GM18526 (cell line): ENCODE measurements around the gene LILRB1.

ENCODE experiments used
- POLR2A ChIP-seq: IDR thresholded peaks from 3 replicates; pipeline ENCODE4 v1.6.1; 2011; ENCODE audit not compliant: insufficient read length; ENCODE audit errors: extremely low read depth

Gene LILRB1

DNA sequence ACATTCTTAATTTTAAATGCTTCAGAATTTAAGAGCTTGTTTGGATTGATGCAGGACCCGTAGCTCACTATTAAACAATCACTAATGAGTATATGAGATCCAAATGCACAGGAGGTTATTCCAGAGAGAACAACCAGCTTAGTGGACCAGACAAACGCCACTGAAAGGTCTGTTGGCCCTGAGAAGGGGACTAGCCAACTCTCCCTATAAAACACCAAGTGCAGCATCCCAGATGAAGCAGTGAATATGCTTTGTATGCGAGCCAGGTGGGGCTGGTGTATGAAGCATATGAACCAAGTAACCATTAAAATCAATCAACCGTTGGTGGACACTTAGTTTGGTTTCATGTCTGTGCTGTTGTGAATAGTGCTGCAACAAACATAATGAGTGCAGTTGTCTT lies 9.8 kb upstream of the LILRB1 start:
- no peak for TF ChIP-seq POLR2A

DNA sequence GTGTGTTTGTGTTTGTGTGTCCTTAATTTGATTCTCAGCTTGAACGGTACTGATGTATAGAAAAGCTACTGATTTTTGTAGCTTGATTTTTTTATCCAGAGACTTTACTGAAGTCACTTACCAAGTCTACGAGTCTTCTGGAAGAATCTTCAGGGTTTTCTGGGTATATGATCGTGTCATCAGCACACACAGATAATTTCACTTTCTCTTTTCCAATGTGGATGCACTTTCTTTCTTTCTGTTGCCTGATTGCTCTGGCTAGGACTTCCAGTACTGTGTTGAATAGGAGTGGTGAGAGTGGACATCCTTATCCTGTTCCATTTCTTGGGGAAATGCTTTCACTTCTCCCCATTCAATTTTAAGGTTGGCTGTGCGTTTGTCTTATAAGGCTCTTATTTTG lies 7.9 kb upstream of the LILRB1 start:
- TF ChIP-seq POLR2A: no peak

DNA sequence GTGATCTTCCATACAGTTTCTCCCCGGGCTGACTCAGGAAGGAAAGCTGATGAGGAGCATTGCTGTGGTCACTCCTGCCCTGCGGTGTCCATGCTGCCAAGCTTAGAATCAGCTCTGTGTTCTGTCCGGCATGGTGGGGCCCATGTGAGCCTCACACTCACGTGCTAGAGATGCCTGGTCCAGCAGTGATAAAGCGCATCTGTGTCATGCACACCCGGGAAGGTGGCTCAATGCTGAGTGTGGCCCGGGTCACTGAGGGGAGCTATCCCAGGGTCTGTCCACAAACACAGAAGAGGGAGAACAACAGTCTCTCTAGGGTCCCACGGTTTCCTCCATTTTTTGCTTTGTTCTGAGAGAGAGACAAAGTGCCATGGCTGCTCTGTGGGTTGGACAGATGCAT lies 3.5 kb upstream of the LILRB1 start:
- no peak for TF ChIP-seq POLR2A

DNA sequence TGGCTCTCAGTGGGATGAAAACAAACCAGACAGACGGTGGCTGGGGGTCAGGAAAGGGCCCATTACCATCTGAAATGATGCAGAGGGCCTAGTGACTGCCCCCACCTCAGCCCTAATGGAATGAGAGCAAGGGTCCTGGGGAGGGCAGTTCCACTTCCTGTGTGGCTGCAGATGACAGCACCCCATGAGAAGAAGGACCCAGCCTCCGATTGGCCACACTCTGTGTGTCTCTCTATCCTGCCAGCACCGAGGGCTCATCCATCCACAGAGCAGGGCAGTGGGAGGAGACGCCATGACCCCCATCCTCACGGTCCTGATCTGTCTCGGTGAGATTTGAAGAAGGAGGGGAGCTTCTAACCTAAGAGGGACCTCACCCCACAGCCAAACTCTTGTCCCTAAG lies 498 bp downstream of the LILRB1 start:
- TF ChIP-seq POLR2A: no peak

DNA sequence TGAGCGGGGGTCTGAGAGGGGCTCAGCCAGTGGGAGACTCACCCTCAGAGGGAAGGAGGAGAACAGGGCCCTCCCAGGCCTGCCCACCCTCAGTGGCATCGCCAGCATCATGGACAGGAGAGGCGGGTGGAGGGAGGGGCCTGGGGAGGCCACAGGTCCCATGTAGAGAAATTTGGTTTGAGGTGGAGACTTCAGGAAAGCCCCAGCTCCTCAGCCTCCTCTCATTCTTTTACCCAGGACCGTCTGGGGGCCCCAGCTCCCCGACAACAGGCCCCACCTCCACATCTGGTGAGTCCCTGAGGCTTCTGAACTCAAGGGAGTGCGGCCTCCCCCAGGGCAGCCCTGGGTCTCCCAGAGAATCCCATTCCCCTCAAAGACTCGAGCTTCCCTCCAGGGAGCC lies 3.1 kb downstream of the LILRB1 start:
- no peak for TF ChIP-seq POLR2A

DNA sequence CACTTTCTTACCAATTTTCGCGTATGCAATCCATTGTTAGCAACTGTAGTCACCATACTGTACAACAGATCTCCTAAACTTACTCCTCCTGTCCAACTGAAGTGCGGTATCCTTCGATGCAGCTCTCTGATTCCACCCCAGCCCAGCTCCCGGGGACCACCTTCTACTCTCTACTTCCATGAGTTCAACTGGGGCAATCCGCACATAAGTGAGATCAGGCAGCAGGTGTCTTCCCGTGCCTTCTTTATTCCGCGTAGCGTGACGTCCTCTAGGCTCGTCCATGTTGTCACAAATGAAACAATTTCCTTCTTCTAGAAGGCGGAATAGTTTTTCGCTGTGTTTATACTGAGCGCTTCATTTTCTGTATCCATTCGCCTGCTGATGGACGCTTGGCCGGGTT lies 8.4 kb downstream of the LILRB1 start:
- no peak for TF ChIP-seq POLR2A

DNA sequence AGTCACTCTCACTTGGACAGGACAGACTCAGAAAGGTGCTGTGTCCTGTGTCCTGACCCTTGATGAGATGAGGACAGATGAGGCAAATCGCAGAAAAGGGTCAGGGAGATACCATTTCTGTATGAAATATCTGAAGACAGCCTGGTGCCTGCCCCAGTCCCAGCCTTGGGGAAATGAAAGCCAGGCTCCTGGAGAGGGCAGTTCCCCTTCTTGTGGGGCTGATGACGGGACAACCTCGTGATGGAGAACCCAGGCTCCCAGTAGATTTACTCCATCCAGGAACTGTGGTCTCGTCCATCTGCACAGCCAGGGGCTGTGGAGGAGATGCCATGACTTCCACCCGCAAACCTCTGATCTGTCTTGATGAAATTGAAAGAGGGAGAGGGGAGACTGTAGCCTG lies 13.8 kb downstream of the LILRB1 start:
- no peak for TF ChIP-seq POLR2A

DNA sequence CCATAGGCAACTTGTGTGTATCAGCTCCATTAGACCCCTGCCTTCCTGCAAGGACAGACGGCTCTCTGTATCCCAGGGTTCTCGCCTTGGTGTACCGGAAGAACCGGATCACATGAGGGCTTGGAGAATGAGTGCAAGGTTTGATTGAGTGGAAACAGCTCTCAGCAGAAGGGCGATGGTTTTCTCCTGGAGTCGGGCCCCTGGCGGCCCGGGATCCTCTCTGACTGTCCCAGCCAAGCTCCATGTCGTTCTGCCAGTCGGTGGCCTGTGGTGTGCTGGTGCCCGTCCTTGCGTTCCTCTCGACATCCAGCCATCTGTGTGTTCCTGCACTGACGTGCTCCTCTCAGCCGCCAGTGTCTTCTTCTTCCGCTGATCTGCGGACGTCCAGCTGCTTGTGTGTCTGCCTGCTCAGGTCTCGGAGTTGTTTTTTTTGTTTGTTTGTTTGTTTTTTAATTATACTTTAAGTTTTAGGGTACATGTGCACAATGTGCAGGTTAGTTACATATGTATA lies 16.1 kb downstream of the LILRB1 start:
- TF ChIP-seq POLR2A: no peak

DNA sequence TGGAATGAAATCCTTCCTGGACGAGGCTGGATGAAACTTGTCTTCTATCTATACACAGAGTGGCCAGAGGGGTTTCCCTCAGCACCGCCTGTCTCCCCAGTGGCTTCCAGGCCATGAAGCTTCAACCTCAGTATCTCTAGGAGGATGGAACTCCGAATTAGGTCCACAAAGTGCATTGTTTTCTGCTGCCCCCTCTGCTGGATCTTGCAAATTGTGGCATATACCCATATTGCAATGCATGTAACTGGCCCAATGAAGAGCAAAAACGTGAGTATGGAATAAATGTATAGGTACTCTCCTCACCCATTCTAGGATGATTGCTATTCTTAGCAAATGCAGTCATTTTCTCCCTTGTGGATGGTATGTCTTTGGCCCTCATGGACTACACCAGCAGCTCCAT lies 17.8 kb downstream of the LILRB1 start:
- no peak for TF ChIP-seq POLR2A

DNA sequence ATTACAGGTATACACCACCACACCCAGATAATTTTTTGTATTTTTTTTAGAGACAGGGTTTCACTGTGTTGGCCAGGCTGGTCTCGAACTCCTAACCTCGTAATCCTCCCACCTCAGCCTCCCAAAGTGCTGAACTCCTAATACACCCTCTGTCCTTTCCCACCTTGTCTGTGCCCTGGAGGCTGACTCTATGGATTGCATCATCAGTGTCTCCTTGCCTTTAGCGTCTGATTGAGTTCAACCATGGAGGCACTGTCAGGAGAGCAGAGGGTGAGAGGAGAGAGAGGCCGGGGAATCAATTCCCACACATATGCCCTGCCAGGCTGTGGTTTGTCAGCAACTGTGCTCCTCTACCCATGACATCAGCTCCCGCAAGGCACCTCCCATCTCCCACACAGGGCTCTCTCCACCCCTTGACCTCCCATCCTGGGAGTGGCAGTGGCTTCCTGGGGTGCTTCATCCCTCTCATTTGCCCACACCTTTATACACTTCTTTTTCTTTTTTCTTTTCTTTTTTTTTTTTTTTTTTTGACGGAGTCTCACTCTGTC lies 19.9 kb downstream of the LILRB1 start:
- no peak for TF ChIP-seq POLR2A

DNA sequence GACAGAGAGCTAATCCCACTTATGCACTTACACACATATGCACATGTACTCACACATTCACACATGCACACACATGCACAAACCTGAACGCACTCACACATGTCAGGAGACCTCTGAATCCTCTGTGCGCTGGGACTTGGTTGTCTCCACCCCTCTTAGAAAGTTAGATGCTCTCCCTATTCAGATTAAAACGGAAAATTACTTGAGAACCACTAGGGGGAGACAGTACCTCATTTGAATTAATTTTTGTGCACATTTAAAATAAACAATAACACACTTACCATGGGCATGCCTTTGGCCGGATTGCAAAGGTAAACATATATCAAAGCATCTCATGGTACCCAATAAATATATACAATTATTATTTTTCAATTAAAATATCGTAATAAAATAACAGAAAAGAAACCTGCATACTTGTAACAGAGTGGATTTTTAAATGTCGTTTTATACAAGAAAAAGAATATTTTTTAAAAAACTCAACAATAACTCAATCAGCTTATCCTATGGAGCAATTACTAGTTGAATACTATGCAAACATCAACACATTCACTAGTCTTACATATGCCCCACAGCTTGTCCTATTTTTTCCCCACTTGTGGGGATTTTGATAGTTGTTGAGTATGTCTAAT lies 23.0 kb downstream of the LILRB1 start:
- no peak for TF ChIP-seq POLR2A

DNA sequence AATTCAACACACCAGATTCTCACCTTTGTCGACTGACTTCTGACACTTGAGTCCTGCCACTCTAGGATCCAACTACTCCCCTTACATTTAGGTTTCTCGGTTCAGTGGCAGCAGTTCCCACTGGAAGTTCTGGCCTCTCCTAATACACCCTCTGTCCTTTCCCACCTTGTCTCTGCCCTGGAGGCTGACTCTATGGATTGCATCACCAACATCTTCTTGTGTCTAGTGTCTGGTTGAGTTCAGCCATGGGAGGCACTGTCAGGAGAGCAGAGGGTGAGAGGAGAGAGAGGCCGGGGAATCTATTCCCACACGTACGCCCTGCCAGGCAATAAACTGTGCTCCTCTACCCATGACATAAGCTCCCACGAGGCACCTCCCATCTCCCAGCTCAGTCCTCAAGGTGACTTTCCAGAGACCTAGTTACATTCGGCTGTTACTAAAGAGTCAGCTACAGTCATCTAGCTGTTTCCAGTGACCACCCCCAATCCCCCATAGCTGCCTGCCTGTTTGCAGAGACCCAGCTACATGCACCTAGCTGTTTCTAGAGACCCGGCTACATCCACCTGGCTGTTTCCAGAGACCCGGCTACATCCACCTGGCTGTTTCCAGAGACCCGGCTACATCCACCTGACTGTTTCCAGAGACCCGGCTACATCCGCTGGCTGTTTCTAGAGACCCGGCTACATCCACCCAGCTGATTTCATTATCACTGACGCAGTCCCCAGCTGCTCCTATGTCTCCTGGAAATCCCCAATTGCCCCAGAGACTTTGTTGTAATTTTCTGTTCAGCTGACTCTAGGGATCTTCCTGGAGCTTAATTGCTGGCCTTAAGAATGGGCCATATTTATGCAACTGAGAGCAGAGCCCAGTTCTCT lies 24.4 kb downstream of the LILRB1 start:
- no peak for TF ChIP-seq POLR2A

DNA sequence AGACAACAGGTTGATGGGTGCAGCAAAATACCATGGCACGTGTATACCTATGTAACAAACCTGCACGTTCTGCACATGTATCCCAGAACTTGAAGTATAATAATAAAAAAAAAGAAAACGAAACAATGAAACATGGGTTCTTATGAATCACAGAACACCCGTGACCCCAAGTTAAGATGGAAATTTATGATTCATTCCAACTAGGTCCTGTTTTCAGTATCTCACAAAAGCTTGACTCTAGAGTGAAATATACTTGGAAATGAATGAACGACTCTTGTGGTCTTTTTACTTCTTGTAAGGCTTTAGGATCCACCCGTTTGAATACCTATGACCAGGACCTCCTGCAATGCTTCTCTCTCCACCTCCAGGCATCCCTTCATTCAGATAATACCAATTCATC lies 29.0 kb downstream of the LILRB1 start:
- TF ChIP-seq POLR2A: no peak

DNA sequence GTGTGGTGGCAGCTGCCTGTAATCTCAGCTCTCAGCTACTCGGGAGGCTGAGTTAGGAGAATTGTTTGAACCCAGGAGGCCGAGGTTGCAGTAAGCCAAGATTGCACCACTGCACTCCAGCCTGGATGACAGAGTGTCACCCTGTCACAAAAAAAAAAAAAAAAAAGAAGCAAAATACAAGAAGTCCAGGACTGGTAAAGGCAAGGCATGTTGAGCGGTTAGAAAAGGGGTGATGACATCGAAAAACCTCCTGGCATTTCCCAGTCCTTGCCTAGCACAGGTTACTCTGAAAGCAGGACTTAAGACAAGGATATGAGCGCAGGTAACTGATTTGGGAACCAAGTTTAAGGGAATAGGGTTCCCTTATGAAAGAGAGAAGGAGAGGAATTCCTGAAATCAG lies 30.0 kb downstream of the LILRB1 start:
- TF ChIP-seq POLR2A: no peak

DNA sequence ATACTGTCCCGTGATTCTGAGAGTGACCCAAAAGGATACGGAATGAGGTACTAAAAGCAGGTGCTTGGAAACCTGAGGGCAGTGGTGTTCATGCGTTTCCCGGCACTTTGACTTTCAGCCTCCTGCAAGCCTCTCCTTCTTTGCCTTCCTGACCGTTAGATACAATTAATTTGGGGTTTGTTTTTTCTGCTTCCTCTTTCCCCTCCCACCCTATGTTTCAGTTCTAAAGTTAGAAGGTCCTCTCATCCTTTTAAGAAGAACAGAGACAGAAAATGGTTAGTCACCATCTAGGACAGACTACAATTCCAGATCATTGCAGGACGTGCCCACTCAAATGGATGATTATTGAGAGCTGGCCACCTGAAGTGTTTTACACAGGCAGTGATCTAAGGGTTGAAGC lies 30.7 kb downstream of the LILRB1 start:
- no peak for TF ChIP-seq POLR2A

DNA sequence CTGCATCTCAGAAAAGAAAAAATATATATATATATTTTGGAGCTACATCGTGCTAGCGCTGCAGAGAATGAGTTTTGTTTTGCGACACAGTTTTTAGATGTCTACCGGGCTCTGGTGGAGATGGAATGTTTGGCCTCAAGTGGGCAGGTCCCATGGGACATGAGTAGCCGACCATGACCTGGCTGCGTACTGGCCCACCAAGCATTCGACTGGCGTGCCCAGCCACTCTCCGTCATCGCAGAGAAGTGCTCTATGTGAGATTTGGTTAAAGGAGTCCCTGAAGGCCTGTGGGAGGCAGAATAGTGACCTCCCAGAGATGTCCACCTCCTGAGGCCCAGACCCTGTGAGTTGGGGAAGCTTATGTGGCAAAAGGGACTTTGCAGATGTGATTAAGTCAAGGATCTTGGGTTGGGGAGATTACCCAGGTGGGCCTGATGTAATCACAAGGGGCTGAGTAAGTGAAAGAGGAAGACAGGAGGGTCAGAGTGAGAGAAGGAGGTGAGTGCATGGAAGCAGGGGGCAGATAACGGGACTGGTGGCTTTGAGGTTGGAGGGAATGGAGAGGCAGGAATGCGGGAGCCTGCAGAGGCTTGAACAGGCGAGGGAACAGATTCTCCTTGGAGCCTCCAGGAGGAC lies 31.7 kb downstream of the LILRB1 start:
- TF ChIP-seq POLR2A: peak; percentile 23

DNA sequence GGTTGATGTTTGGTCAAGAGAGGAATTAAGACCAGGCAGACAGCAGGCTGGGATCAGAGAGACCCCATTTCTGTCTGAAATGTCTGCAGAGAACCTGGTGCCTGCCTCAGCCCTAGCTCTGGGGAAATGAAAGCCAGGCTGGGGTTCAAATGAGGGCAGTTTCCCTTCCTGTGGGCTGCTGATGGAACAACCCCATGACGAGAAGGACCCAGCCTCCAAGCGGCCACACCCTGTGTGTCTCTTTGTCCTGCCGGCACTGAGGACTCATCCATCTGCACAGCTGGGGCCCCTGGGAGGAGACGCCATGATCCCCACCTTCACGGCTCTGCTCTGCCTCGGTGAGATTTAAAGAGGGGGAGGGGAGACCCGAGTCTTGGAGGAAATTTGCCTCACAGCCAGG lies 32.4 kb downstream of the LILRB1 start, which contains the start of gene LILRB4:
LILRB4 (plus strand) TSS at position 256 of the 400 bp plus-strand sequence; CDS start at position 305, 49 bp downstream.
- TF ChIP-seq POLR2A: peak; percentile 28
